IPS-NIHi11 (cell line): Measurements from ENCODE around the gene FAM9C.
"Not testable (repeated sequence)": the region's sequence is repeated elsewhere in the genome, so short reads cannot be mapped to it uniquely, and the experiment has no call there.

Source experiments
- DNase-seq: peaks from one replicate; pipeline ENCODE4 v3.0.0; 2012; ENCODE audit warnings: mixed read lengths, low spot score

Gene FAM9C

GRCh38 chrX:13044441-13044840 is at the start of gene FAM9C:
FAM9C (minus strand) TSS chrX:13044620; CDS start chrX:13043789, 831 bp downstream.
- DNase-seq = no peak

GRCh38 chrX:13093529-13094140 is 49.2 kb upstream of the FAM9C start:
- DNase-seq = no peak

GRCh38 chrX:13092455-13092941 is 48.1 kb upstream of the FAM9C start:
- no peak for DNase-seq

GRCh38 chrX:13091111-13091765 is 46.8 kb upstream of the FAM9C start:
- no peak for DNase-seq

GRCh38 chrX:13090339-13091110 is 46.1 kb upstream of the FAM9C start:
- no peak for DNase-seq

GRCh38 chrX:13090027-13090338 is 45.6 kb upstream of the FAM9C start:
- DNase-seq = no peak

- no peak for DNase-seq
Measured at GRCh38 chrX:13088156-13088487, 43.7 kb upstream of the FAM9C start.

GRCh38 chrX:13087322-13088155 is 43.1 kb upstream of the FAM9C start:
- DNase-seq = no peak

GRCh38 chrX:13086793-13087321 is 42.4 kb upstream of the FAM9C start:
- not testable (repeated sequence) for DNase-seq

GRCh38 chrX:13086076-13086475 is 41.7 kb upstream of the FAM9C start:
- no peak for DNase-seq

GRCh38 chrX:13085526-13085925 is 41.1 kb upstream of the FAM9C start:
- no peak for DNase-seq

GRCh38 chrX:13084611-13085010 is 40.2 kb upstream of the FAM9C start:
- DNase-seq = no peak

GRCh38 chrX:13083755-13084326 is 39.4 kb upstream of the FAM9C start:
- not testable (repeated sequence) for DNase-seq

- no peak for DNase-seq
Measured at GRCh38 chrX:13082206-13083065, 38.0 kb upstream of the FAM9C start.

- DNase-seq = no peak
Measured at GRCh38 chrX:13081395-13082205, 37.2 kb upstream of the FAM9C start.

- DNase-seq = no peak
Measured at GRCh38 chrX:13080128-13080795, 35.8 kb upstream of the FAM9C start.

GRCh38 chrX:13078739-13079444 is 34.5 kb upstream of the FAM9C start:
- no peak for DNase-seq

GRCh38 chrX:13077168-13077567 is 32.7 kb upstream of the FAM9C start:
- no peak for DNase-seq
